ENCODE measurements around the gene PIGX. TPM values are rescaled to one million over a fixed set of nuclear protein-coding genes. Genes with fewer than 3 reads are reported as not detected.

PIGX gene
- total RNA-seq, 1 experiment from 2014 or later = 31.2 TPM

- no peaks in the 10 kb centered on the region for H3K27me3 Mint-ChIP-seq (ENCODE audit: unreplicated experiment)
- BruUV-seq (replicated peaks) = no TSS peak
- peaks cover 9% of the 10 kb centered on the region for H3K36me3 Mint-ChIP-seq (ENCODE audit: insufficient read depth, unreplicated experiment)
- H3K27ac Mint-ChIP-seq (ENCODE audit: unreplicated experiment) = no peak overlapping the region
- TF ChIP-seq CTCF (IDR thresholded peaks at IDR 0.05; ENCODE audit: unreplicated experiment) = no peak
- H3K4me1 Mint-ChIP-seq (ENCODE audit: low read depth, unreplicated experiment) = peaks cover 3% of the 10 kb centered on the region
- no peak overlapping the region for H3K4me3 Mint-ChIP-seq (ENCODE audit: low read depth, unreplicated experiment)
- DNase-seq = no peak
- intact Hi-C loops (cut with micrococcal nuclease; ENCODE audit: unreplicated experiment) = no loop called here
- peaks cover 3% of the 10 kb centered on the region for H3K9me3 Mint-ChIP-seq (ENCODE audit: low read depth, unreplicated experiment)
- CTCF ChIA-PET = interaction anchor here (0.6 kb wide), 1 partner anchor 14 kb away, joined by 3 read pairs; no protein-coding TSS in a partner anchor
Observed at GRCh38 chr3:196763179-196763578, 51.0 kb downstream of the PIGX start.

GRCh38 chr3:196765454-196765853 lies 53.3 kb downstream of the PIGX start:
- H3K4me1 Mint-ChIP-seq (ENCODE audit: low read depth, unreplicated experiment) = no peaks in the 10 kb centered on the region
- peaks cover 9% of the 10 kb centered on the region for H3K36me3 Mint-ChIP-seq (ENCODE audit: insufficient read depth, unreplicated experiment)
- no TSS peak for BruUV-seq (replicated peaks)
- DNase-seq = no peak
- no peaks in the 10 kb centered on the region for H3K27me3 Mint-ChIP-seq (ENCODE audit: unreplicated experiment)
- CTCF ChIA-PET = no interaction called here
- intact Hi-C loops (cut with micrococcal nuclease; ENCODE audit: unreplicated experiment) = no loop called here
- H3K9me3 Mint-ChIP-seq (ENCODE audit: low read depth, unreplicated experiment) = peaks cover 3% of the 10 kb centered on the region
- H3K4me3 Mint-ChIP-seq (ENCODE audit: low read depth, unreplicated experiment) = no peak overlapping the region
- TF ChIP-seq CTCF (IDR thresholded peaks at IDR 0.05; ENCODE audit: unreplicated experiment) = no peak
- no peak overlapping the region for H3K27ac Mint-ChIP-seq (ENCODE audit: unreplicated experiment)

GRCh38 chr3:196771067-196771466 lies 58.9 kb downstream of the PIGX start:
- H3K27ac Mint-ChIP-seq (ENCODE audit: unreplicated experiment) = no peak overlapping the region
- intact Hi-C loops (cut with micrococcal nuclease; ENCODE audit: unreplicated experiment) = no loop called here

GRCh38 chr3:196772102-196772501 lies 59.9 kb downstream of the PIGX start:
- Mint-ChIP-seq H3K27ac (ENCODE audit: unreplicated experiment) (no peak overlapping the region), H3K4me3 (ENCODE audit: low read depth, unreplicated experiment) (no peak overlapping the region), H3K4me1 (ENCODE audit: low read depth, unreplicated experiment) (peaks cover 10% of the 10 kb centered on the region), H3K27me3 (ENCODE audit: unreplicated experiment) (no peaks in the 10 kb centered on the region), H3K36me3 (ENCODE audit: insufficient read depth, unreplicated experiment) (no peaks in the 10 kb centered on the region), H3K9me3 (ENCODE audit: low read depth, unreplicated experiment) (no peaks in the 10 kb centered on the region)
- BruUV-seq (replicated peaks) = no TSS peak
- DNase-seq = no peak
- TF ChIP-seq CTCF (IDR thresholded peaks at IDR 0.05; ENCODE audit: unreplicated experiment) = no peak
- CTCF ChIA-PET = no interaction called here
- intact Hi-C loops (cut with micrococcal nuclease; ENCODE audit: unreplicated experiment) = no loop called here

More at GRCh38 chr3:196771067-196771466, 58.9 kb downstream of the PIGX start:
- CTCF ChIA-PET = no interaction called here
- no TSS peak for BruUV-seq (replicated peaks)
- Mint-ChIP-seq H3K36me3 (ENCODE audit: insufficient read depth, unreplicated experiment) (no peaks in the 10 kb centered on the region), H3K4me3 (ENCODE audit: low read depth, unreplicated experiment) (no peak overlapping the region), H3K9me3 (ENCODE audit: low read depth, unreplicated experiment) (no peaks in the 10 kb centered on the region), H3K27me3 (ENCODE audit: unreplicated experiment) (no peaks in the 10 kb centered on the region), H3K4me1 (ENCODE audit: low read depth, unreplicated experiment) (peaks cover 10% of the 10 kb centered on the region)
- DNase-seq = no peak
- TF ChIP-seq CTCF (IDR thresholded peaks at IDR 0.05; ENCODE audit: unreplicated experiment) = no peak
